Measurements from ENCODE around the gene MTUS2.

The MTUS2 gene

GRCh38 chr13:29105779-29106178, 285.6 kb downstream of the MTUS2 start:
- Histone ChIP-seq H3K27me3 (ENCODE audit: control insufficient read depth, insufficient read depth, low read length) (no peaks in the 10 kb centered on the region), H3K27ac (ENCODE audit: low read depth, low read length) (no peak overlapping the region), H3K36me3 (ENCODE audit: control insufficient read depth, insufficient read depth, low read length) (no peaks in the 10 kb centered on the region), H3K9ac (ENCODE audit: low read length) (no peak overlapping the region), H3K4me1 (ENCODE audit: control insufficient read depth, insufficient read depth, low read length) (peaks cover 8% of the 10 kb centered on the region), H3K4me3 (ENCODE audit: low read length) (no peak overlapping the region)

GRCh38 chr13:29106651-29107050, 286.5 kb downstream of the MTUS2 start:
- H3K4me3 ChIP-seq (ENCODE audit: low read length) = no peak overlapping the region
- H3K4me1 ChIP-seq (ENCODE audit: control insufficient read depth, insufficient read depth, low read length) = peaks cover 8% of the 10 kb centered on the region
- H3K27me3 ChIP-seq (ENCODE audit: control insufficient read depth, insufficient read depth, low read length) = no peaks in the 10 kb centered on the region
- no peaks in the 10 kb centered on the region for H3K36me3 ChIP-seq (ENCODE audit: control insufficient read depth, insufficient read depth, low read length)
- H3K9ac ChIP-seq (ENCODE audit: low read length) = no peak overlapping the region
- no peak overlapping the region for H3K27ac ChIP-seq (ENCODE audit: low read depth, low read length)

GRCh38 chr13:29108068-29108786, 288.1 kb downstream of the MTUS2 start:
- Histone ChIP-seq H3K27ac (ENCODE audit: low read depth, low read length) (no peak overlapping the region), H3K36me3 (ENCODE audit: control insufficient read depth, insufficient read depth, low read length) (no peaks in the 10 kb centered on the region), H3K9ac (ENCODE audit: low read length) (no peak overlapping the region), H3K4me3 (ENCODE audit: low read length) (no peak overlapping the region), H3K27me3 (ENCODE audit: control insufficient read depth, insufficient read depth, low read length) (no peaks in the 10 kb centered on the region), H3K4me1 (ENCODE audit: control insufficient read depth, insufficient read depth, low read length) (peaks cover 8% of the 10 kb centered on the region)

- Histone ChIP-seq H3K27me3 (ENCODE audit: control insufficient read depth, insufficient read depth, low read length) (no peaks in the 10 kb centered on the region), H3K36me3 (ENCODE audit: control insufficient read depth, insufficient read depth, low read length) (no peaks in the 10 kb centered on the region), H3K4me3 (ENCODE audit: low read length) (no peak overlapping the region), H3K4me1 (ENCODE audit: control insufficient read depth, insufficient read depth, low read length) (peaks cover 8% of the 10 kb centered on the region), H3K9ac (ENCODE audit: low read length) (no peak overlapping the region), H3K27ac (ENCODE audit: low read depth, low read length) (no peak overlapping the region)
Measured at GRCh38 chr13:29109987-29110386, 289.8 kb downstream of the MTUS2 start.

GRCh38 chr13:29111446-29111845, 291.3 kb downstream of the MTUS2 start:
- no peak overlapping the region for H3K9ac ChIP-seq (ENCODE audit: low read length)
- no peak overlapping the region for H3K27ac ChIP-seq (ENCODE audit: low read depth, low read length)

GRCh38 chr13:29115842-29116241, 295.7 kb downstream of the MTUS2 start:
- no peak overlapping the region for H3K9ac ChIP-seq (ENCODE audit: low read length)
- H3K4me3 ChIP-seq (ENCODE audit: low read length) = no peak overlapping the region
- no peaks in the 10 kb centered on the region for H3K4me1 ChIP-seq (ENCODE audit: control insufficient read depth, insufficient read depth, low read length)
- H3K36me3 ChIP-seq (ENCODE audit: control insufficient read depth, insufficient read depth, low read length) = no peaks in the 10 kb centered on the region
- H3K27ac ChIP-seq (ENCODE audit: low read depth, low read length) = no peak overlapping the region
- H3K27me3 ChIP-seq (ENCODE audit: control insufficient read depth, insufficient read depth, low read length) = no peaks in the 10 kb centered on the region

More at GRCh38 chr13:29111446-29111845, 291.3 kb downstream of the MTUS2 start:
- Histone ChIP-seq H3K4me1 (ENCODE audit: control insufficient read depth, insufficient read depth, low read length) (peaks cover 8% of the 10 kb centered on the region), H3K27me3 (ENCODE audit: control insufficient read depth, insufficient read depth, low read length) (no peaks in the 10 kb centered on the region), H3K4me3 (ENCODE audit: low read length) (no peak overlapping the region), H3K36me3 (ENCODE audit: control insufficient read depth, insufficient read depth, low read length) (no peaks in the 10 kb centered on the region)

GRCh38 chr13:29117663-29118062, 297.5 kb downstream of the MTUS2 start:
- H3K27ac ChIP-seq (ENCODE audit: low read depth, low read length) = no peak overlapping the region
- H3K27me3 ChIP-seq (ENCODE audit: control insufficient read depth, insufficient read depth, low read length) = no peaks in the 10 kb centered on the region
- H3K9ac ChIP-seq (ENCODE audit: low read length) = no peak overlapping the region
- H3K4me3 ChIP-seq (ENCODE audit: low read length) = no peak overlapping the region
- H3K4me1 ChIP-seq (ENCODE audit: control insufficient read depth, insufficient read depth, low read length) = no peaks in the 10 kb centered on the region
- H3K36me3 ChIP-seq (ENCODE audit: control insufficient read depth, insufficient read depth, low read length) = no peaks in the 10 kb centered on the region

- no peak overlapping the region for H3K4me3 ChIP-seq (ENCODE audit: low read length)
Measured at GRCh38 chr13:29118471-29118870, 298.3 kb downstream of the MTUS2 start.

GRCh38 chr13:29125191-29125933, 305.2 kb downstream of the MTUS2 start:
- no peaks in the 10 kb centered on the region for H3K36me3 ChIP-seq (ENCODE audit: control insufficient read depth, insufficient read depth, low read length)
- H3K27ac ChIP-seq (ENCODE audit: low read depth, low read length) = no peak overlapping the region
- H3K27me3 ChIP-seq (ENCODE audit: control insufficient read depth, insufficient read depth, low read length) = no peaks in the 10 kb centered on the region
- H3K4me3 ChIP-seq (ENCODE audit: low read length) = no peak overlapping the region
- peaks cover 6% of the 10 kb centered on the region for H3K4me1 ChIP-seq (ENCODE audit: control insufficient read depth, insufficient read depth, low read length)
- H3K9ac ChIP-seq (ENCODE audit: low read length) = no peak overlapping the region

More at GRCh38 chr13:29118471-29118870, 298.3 kb downstream of the MTUS2 start:
- no peaks in the 10 kb centered on the region for H3K36me3 ChIP-seq (ENCODE audit: control insufficient read depth, insufficient read depth, low read length)
- H3K9ac ChIP-seq (ENCODE audit: low read length) = no peak overlapping the region
- no peaks in the 10 kb centered on the region for H3K4me1 ChIP-seq (ENCODE audit: control insufficient read depth, insufficient read depth, low read length)
- no peak overlapping the region for H3K27ac ChIP-seq (ENCODE audit: low read depth, low read length)
- no peaks in the 10 kb centered on the region for H3K27me3 ChIP-seq (ENCODE audit: control insufficient read depth, insufficient read depth, low read length)

- H3K4me1 ChIP-seq (ENCODE audit: control insufficient read depth, insufficient read depth, low read length) = peaks cover 6% of the 10 kb centered on the region
- H3K4me3 ChIP-seq (ENCODE audit: low read length) = no peak overlapping the region
- no peaks in the 10 kb centered on the region for H3K27me3 ChIP-seq (ENCODE audit: control insufficient read depth, insufficient read depth, low read length)
- no peak overlapping the region for H3K27ac ChIP-seq (ENCODE audit: low read depth, low read length)
- H3K36me3 ChIP-seq (ENCODE audit: control insufficient read depth, insufficient read depth, low read length) = no peaks in the 10 kb centered on the region
- H3K9ac ChIP-seq (ENCODE audit: low read length) = no peak overlapping the region
Measured at GRCh38 chr13:29125934-29126424, 305.8 kb downstream of the MTUS2 start.

GRCh38 chr13:29129616-29130015, 309.5 kb downstream of the MTUS2 start:
- Histone ChIP-seq H3K27ac (ENCODE audit: low read depth, low read length) (no peak overlapping the region), H3K4me1 (ENCODE audit: control insufficient read depth, insufficient read depth, low read length) (peaks cover 5% of the 10 kb centered on the region), H3K4me3 (ENCODE audit: low read length) (no peak overlapping the region), H3K9ac (ENCODE audit: low read length) (no peak overlapping the region), H3K36me3 (ENCODE audit: control insufficient read depth, insufficient read depth, low read length) (no peaks in the 10 kb centered on the region), H3K27me3 (ENCODE audit: control insufficient read depth, insufficient read depth, low read length) (no peaks in the 10 kb centered on the region)

- Histone ChIP-seq H3K9ac (ENCODE audit: low read length) (no peak overlapping the region), H3K27ac (ENCODE audit: low read depth, low read length) (no peak overlapping the region), H3K36me3 (ENCODE audit: control insufficient read depth, insufficient read depth, low read length) (no peaks in the 10 kb centered on the region), H3K27me3 (ENCODE audit: control insufficient read depth, insufficient read depth, low read length) (no peaks in the 10 kb centered on the region), H3K4me1 (ENCODE audit: control insufficient read depth, insufficient read depth, low read length) (no peaks in the 10 kb centered on the region), H3K4me3 (ENCODE audit: low read length) (no peak overlapping the region)
Measured at GRCh38 chr13:29131159-29131558, 311.0 kb downstream of the MTUS2 start.
